Ascending aorta (tissue), 2 donors: ENCODE data around the gene SLC35A2. TPM values are rescaled to one million over a fixed set of nuclear protein-coding genes. Genes with fewer than 3 reads are reported as not detected.
A peak's percentile ranks its signal among the peaks of the same experiment; 100 is the strongest.
"Not testable (repeated sequence)": the region's sequence is repeated elsewhere in the genome, so short reads cannot be mapped to it uniquely, and the experiment has no call there.

Experiments used
- DNase-seq, 2 donors: peaks; one replicate each; pipeline ENCODE4 v3.0.0-alpha.2; 2019; ENCODE audit warnings: low spot score in 2 of 2
- H3K27ac ChIP-seq, 2 donors: fragments of 200-600 bp; sonication (generic); one replicate each; pipeline ENCODE4 v1.5.1; 2016 to 2017; ENCODE audit warnings: mild to moderate bottlenecking in 1 of 2
- H3K27me3 ChIP-seq: fragments of 200-600 bp; sonication (generic); one replicate; pipeline ENCODE4 v1.5.1; 2017
- H3K36me3 ChIP-seq, 2 donors: fragments of 200-600 bp; sonication (generic); one replicate each; pipeline ENCODE4 v1.5.1; 2016
- H3K4me1 ChIP-seq, 2 donors: fragments of 200-600 bp; sonication (generic); one replicate each; pipeline ENCODE4 v1.5.1; 2016 to 2017; ENCODE audit warnings: mild to moderate bottlenecking in 1 of 2
- H3K4me3 ChIP-seq, 2 donors: fragments of 200-600 bp; sonication (generic); one replicate each; pipeline ENCODE4 v1.5.1; 2016 to 2017; ENCODE audit warnings: mild to moderate bottlenecking in 1 of 2
- H3K9me3 ChIP-seq, 2 donors: fragments of 200-600 bp; sonication (generic); one replicate each; pipeline ENCODE4 v1.5.1; 2016
- intact Hi-C: fragments of 100-400 bp; cut with DNase I; formaldehyde crosslinking; loops from one replicate; pipeline ENCODE4 v1.15.1; 2023
- total RNA-seq: library from RNA; depleted of rRNA; stranded (reverse); fragments of >200 nt; gene quantifications from one replicate; pipeline ENCODE4 v1.1.0, GENCODE V29; 2016
- TF ChIP-seq, protein P1 (sequence below), 3 experiments: fragments of 200-600 bp in 2 of 3; fragments of 450-650 bp in 1 of 3; sonication (generic) in 2 of 3; IDR thresholded peaks; one replicate each; pipeline ENCODE4 v1.5.1; 2016 to 2019; ENCODE audit warnings: antibody characterized with exemption in 3 of 3, mild to moderate bottlenecking in 1 of 3, moderate library complexity in 1 of 3

SLC35A2 gene
- total RNA-seq, 1 donor from 2014 or later: 20.2 TPM

DNA sequence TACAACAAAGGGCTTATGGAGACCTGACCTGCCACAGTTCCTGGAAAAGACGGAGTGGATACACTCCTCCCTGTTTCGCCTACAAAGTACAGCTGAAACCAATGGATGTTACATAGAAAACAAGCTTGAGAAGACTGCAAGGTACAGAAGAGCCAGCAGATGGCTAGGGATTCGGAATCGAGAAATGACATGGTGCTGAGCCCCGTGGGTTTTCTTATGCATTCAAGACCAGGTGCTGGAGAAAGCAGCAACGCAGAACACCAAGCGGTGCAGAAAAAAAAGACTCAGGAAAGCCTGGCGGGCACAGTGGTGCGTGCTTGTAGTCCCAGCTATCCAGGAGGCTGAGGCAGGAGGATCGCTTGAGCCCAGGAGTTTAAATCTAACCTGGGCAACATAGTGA lies 27.7 kb downstream of the SLC35A2 start:
- Histone ChIP-seq H3K36me3 (no peaks in the 10 kb centered on the region), H3K9me3 (no peaks in the 10 kb centered on the region), H3K4me1 (no peaks in the 10 kb centered on the region), H3K27ac (no peak overlapping the region), H3K4me3 (no peak overlapping the region), H3K27me3 (no peaks in the 10 kb centered on the region)
- peak in 1 of 2 donors; percentile 41 for DNase-seq
- TF ChIP-seq, protein P1, sequence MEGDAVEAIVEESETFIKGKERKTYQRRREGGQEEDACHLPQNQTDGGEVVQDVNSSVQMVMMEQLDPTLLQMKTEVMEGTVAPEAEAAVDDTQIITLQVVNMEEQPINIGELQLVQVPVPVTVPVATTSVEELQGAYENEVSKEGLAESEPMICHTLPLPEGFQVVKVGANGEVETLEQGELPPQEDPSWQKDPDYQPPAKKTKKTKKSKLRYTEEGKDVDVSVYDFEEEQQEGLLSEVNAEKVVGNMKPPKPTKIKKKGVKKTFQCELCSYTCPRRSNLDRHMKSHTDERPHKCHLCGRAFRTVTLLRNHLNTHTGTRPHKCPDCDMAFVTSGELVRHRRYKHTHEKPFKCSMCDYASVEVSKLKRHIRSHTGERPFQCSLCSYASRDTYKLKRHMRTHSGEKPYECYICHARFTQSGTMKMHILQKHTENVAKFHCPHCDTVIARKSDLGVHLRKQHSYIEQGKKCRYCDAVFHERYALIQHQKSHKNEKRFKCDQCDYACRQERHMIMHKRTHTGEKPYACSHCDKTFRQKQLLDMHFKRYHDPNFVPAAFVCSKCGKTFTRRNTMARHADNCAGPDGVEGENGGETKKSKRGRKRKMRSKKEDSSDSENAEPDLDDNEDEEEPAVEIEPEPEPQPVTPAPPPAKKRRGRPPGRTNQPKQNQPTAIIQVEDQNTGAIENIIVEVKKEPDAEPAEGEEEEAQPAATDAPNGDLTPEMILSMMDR (IDR thresholded peaks at IDR 0.05): no peak
- intact Hi-C loops: no loop called here

DNA sequence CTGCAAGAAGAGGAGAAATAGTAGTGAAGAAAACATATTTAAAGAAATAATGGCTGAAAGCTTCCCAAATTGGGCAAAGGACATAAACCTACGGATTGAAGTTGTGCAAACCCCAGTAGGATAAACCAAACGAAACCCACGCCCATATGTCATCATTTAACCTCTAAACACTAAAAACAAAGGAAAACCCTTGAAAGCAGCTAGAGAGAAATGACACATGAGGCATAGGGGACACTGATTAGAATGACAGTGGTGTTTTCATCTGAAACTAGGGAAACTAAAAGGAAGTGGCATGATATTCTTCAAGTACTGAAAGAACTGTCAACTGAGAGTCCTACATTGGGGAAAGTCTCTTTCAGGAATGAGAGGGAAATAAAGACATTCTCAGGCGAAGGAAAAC lies 34.5 kb downstream of the SLC35A2 start:
- DNase-seq, H3K4me1 ChIP-seq, H3K4me3 ChIP-seq, H3K27me3 ChIP-seq, H3K36me3 ChIP-seq, H3K27ac ChIP-seq, intact Hi-C loops, H3K9me3 ChIP-seq: not testable (repeated sequence)

DNA sequence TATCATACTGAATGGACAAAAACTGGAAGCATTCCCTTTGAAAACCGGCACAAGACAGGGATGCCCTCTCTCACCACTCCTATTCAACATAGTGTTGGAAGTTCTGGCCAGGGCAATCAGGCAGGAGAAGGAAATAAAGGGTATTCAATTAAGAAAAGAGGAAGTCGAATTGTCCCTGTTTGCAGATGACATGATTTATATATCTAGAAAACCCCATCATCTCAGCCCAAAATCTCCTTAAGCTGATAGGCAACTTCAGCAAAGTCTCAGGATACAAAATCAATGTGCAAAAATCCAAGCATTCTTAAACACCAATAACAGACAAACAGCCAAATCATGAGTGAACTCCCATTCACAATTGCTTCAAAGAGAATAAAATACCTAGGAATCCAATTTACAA lies 39.4 kb downstream of the SLC35A2 start:
- H3K4me3 ChIP-seq, H3K9me3 ChIP-seq, H3K36me3 ChIP-seq, intact Hi-C loops, H3K4me1 ChIP-seq, H3K27ac ChIP-seq, H3K27me3 ChIP-seq, DNase-seq: not testable (repeated sequence)

DNA sequence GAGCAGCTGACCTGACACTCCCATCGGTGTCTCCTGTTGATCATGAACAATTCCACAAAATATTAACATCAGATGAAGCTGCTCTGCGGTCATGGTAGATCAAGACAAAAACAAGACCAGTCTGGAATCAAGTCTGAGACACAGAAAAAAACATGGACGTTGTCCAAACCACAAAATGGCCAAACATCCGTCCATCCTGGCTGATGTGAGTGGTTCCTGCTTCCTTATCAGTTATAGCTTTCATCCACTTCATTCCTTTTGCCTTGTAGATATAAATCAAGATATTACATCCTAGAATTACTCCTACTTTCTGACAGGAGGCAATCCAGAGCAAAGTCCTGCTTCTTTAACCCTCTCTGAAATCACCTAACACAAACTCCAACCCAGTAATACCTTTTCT lies 47.2 kb downstream of the SLC35A2 start:
- DNase-seq: no peak
- no peaks in the 10 kb centered on the region for H3K27me3 ChIP-seq
- no peaks in the 10 kb centered on the region for H3K36me3 ChIP-seq
- H3K27ac ChIP-seq: no peak overlapping the region
- intact Hi-C loops: no loop called here
- TF ChIP-seq, protein P1 (IDR thresholded peaks at IDR 0.05): no peak
- no peaks in the 10 kb centered on the region for H3K9me3 ChIP-seq
- no peaks in the 10 kb centered on the region for H3K4me1 ChIP-seq
- H3K4me3 ChIP-seq: no peak overlapping the region

DNA sequence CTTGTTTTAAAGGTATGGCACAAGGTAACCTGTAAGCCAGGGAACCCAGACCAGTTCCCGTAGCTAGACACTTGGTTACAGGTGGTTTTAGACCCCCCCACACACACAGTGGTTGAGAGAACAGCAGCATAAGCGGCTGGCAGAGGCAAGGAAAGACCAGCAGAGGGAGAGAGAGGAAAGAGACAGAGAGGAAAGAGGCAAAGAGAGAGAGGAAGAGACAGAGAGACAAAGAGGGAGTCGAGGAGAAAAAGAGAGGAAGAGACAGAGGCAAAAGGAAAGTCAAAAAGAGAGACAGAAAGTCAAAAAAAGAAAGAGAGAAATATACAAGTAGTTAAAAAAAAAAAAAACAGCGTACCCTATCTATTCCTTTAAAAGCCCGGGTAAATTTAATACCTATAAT lies 56.5 kb downstream of the SLC35A2 start:
- Histone ChIP-seq H3K9me3 (no peaks in the 10 kb centered on the region), H3K4me3 (no peak overlapping the region), H3K4me1 (no peaks in the 10 kb centered on the region), H3K27ac (no peak overlapping the region), H3K36me3 (no peaks in the 10 kb centered on the region), H3K27me3 (no peaks in the 10 kb centered on the region)
- DNase-seq: no peak
- TF ChIP-seq, protein P1 (IDR thresholded peaks at IDR 0.05): no peak
- intact Hi-C loops: no loop called here

DNA sequence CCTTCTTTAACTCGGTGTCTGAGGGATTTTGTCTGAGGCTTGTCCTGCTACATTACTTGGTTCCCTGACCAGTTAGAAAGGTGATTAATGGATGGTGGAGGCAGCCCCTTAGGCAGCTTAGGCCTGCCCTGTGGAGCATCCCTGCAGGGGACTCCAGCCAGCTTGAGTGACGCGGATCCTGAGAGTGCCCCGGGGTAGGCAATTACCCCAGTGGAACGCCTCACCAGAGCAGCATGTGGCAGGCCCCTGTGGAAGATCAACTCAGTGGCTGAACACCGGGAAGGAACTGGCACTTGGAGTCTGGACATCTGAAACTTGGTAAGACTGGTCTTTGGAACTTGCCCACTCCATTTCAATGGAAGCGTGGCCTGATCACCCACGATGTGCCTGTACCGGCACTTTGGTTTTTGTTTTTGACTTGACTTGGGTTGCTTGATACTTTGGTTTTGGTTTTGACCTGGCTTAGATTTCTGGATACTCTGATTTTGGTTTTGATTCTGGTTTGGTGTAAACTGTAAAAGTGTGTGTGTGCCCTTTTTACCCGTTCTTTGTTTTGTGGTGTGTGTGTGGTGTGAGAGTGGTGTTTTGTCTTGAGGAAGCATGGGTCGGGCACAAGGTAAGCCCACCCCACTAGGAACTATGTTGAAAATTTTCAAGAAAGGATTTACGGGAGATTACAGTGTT lies 57.2 kb downstream of the SLC35A2 start:
- H3K4me1 ChIP-seq, H3K4me3 ChIP-seq, DNase-seq, H3K36me3 ChIP-seq, intact Hi-C loops, H3K27me3 ChIP-seq, H3K27ac ChIP-seq, H3K9me3 ChIP-seq: not testable (repeated sequence)

DNA sequence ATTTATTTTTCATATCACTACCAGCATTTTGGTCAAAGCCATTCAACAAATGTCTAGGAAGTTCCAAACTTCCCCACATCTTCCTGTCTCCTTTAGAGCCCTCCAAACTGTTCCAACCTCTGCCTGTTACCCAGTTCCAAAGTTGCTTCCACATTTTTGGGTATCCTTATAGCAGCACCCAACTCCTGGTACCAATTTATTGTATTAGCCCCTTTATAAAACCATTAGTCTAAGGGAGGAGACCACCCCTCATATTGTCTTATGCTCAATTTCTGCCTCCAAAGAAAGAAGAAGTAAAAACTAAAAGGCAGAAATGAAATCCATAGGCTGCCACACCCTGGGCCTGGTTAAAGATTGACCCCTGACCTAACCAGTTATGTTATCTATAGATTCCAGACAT lies 58.0 kb downstream of the SLC35A2 start:
- H3K36me3 ChIP-seq, H3K4me1 ChIP-seq, DNase-seq, H3K27ac ChIP-seq, H3K9me3 ChIP-seq, intact Hi-C loops, H3K4me3 ChIP-seq, H3K27me3 ChIP-seq: not testable (repeated sequence)

Other genes with a start within 250 kb of the SLC35A2 start
- 29.5 TPM for gene WAS, start 227.8 kb downstream of the SLC35A2 start, total RNA-seq
- 0.21 TPM for gene SUV39H1, start 214.9 kb downstream of the SLC35A2 start, total RNA-seq
- gene GLOD5, start 149.9 kb downstream of the SLC35A2 start, total RNA-seq: not detected
- not detected for gene GATA1, start 125.1 kb downstream of the SLC35A2 start, total RNA-seq
- 157 TPM for gene HDAC6, start 109.6 kb downstream of the SLC35A2 start, total RNA-seq
- not detected for gene ERAS, start 85.1 kb downstream of the SLC35A2 start, total RNA-seq
- gene PCSK1N, start 76.0 kb downstream of the SLC35A2 start, total RNA-seq: not detected
- gene TIMM17B, start 13.9 kb downstream of the SLC35A2 start, total RNA-seq: 15.3 TPM
- gene PQBP1, start 13.7 kb downstream of the SLC35A2 start, total RNA-seq: 14.8 TPM
- gene PIM2, start 7.4 kb upstream of the SLC35A2 start, total RNA-seq: 5.6 TPM
- gene OTUD5, start 46.0 kb upstream of the SLC35A2 start, total RNA-seq: 72.3 TPM
- gene KCND1, start 60.2 kb upstream of the SLC35A2 start, total RNA-seq: 10.4 TPM
- 15.0 TPM for gene GRIPAP1, start 90.6 kb upstream of the SLC35A2 start, total RNA-seq
- 141 TPM for gene TFE3, start 131.7 kb upstream of the SLC35A2 start, total RNA-seq
- 0.11 TPM for gene CCDC120, start 147.4 kb upstream of the SLC35A2 start, total RNA-seq
- 48.4 TPM for gene PRAF2, start 162.4 kb upstream of the SLC35A2 start, total RNA-seq
- gene WDR45, start 168.2 kb upstream of the SLC35A2 start, total RNA-seq: 169 TPM
- 19.4 TPM for gene GPKOW, start 212.1 kb upstream of the SLC35A2 start, total RNA-seq